MM.1S (cell line): Measurements from ENCODE around the gene GPR50.

Experiments used
- DNase-seq: peaks from one replicate; pipeline ENCODE4 v3.0.0-alpha.2; 2015
- H2AFZ ChIP-seq: fragments of 300-600 bp; sonication (generic); 2 replicates; pipeline ENCODE4 v1.6.0; 2016; ENCODE audit warnings: antibody characterized with exemption, low read length
- H3F3A ChIP-seq: fragments of 300-600 bp; sonication (generic); 2 replicates; pipeline ENCODE4 v1.6.1; 2016; ENCODE audit warnings: mild to moderate bottlenecking, antibody characterized with exemption, low read length, moderate library complexity, mixed read lengths; ENCODE audit not compliant: insufficient read depth
- H3K27ac ChIP-seq: fragments of 300-600 bp; sonication (generic); 2 replicates; pipeline ENCODE4 v1.5.1; 2016; ENCODE audit warnings: mild to moderate bottlenecking, low read length
- H3K27me3 ChIP-seq: fragments of 300-600 bp; sonication (generic); replicated peaks from 2 replicates; pipeline ENCODE4 v1.6.0; 2016; ENCODE audit warnings: low read length; ENCODE audit not compliant: insufficient read depth
- H3K36me3 ChIP-seq: fragments of 300-600 bp; sonication (generic); replicated peaks from 2 replicates; pipeline ENCODE4 v1.6.1; 2016; ENCODE audit warnings: mild to moderate bottlenecking, low read length, mixed read lengths; ENCODE audit not compliant: insufficient read depth
- H3K4me1 ChIP-seq: fragments of 300-600 bp; sonication (generic); 2 replicates; pipeline ENCODE4 v1.6.1; 2016; ENCODE audit warnings: low read length, mixed read lengths
- H3K4me2 ChIP-seq: fragments of 300-600 bp; sonication (generic); 2 replicates; pipeline ENCODE4 v1.6.0; 2016; ENCODE audit warnings: low read depth, low read length
- H3K4me3 ChIP-seq: fragments of 300-600 bp; sonication (generic); 2 replicates; pipeline ENCODE4 v1.5.1; 2016; ENCODE audit warnings: low read length, mixed read lengths
- H3K79me2 ChIP-seq: fragments of 300-600 bp; sonication (generic); 2 replicates; pipeline ENCODE4 v1.6.1; 2016; ENCODE audit warnings: mixed run types, low read length, mixed read lengths
- H3K9ac ChIP-seq: fragments of 300-600 bp; sonication (generic); 2 replicates; pipeline ENCODE4 v1.6.1; 2016; ENCODE audit warnings: low read length, mixed read lengths
- H3K9me2 ChIP-seq: fragments of 300-600 bp; sonication (generic); replicated peaks from 2 replicates; pipeline ENCODE4 v1.6.1; 2016; ENCODE audit warnings: mild to moderate bottlenecking, low read length, mixed read lengths; ENCODE audit not compliant: insufficient read depth
- H3K9me3 ChIP-seq: fragments of 300-600 bp; sonication (generic); replicated peaks from 2 replicates; pipeline ENCODE4 v1.6.1; 2016; ENCODE audit warnings: mild to moderate bottlenecking, low read length, mixed read lengths; ENCODE audit not compliant: insufficient read depth
- H4K20me1 ChIP-seq: fragments of 300-600 bp; sonication (generic); 2 replicates; pipeline ENCODE4 v1.6.1; 2016; ENCODE audit warnings: mild to moderate bottlenecking, low read length, moderate library complexity, mixed read lengths; ENCODE audit not compliant: insufficient read depth
- CTCF ChIP-seq: fragments of 300-600 bp; sonication (generic); IDR thresholded peaks from 2 replicates; pipeline ENCODE4 v1.5.1; 2016; ENCODE audit warnings: antibody characterized with exemption, low read length, mixed read lengths
- EZH2 ChIP-seq: fragments of 300-600 bp; sonication (generic); optimal IDR thresholded peaks from 2 replicates; pipeline ENCODE3; 2017; ENCODE audit warnings: low read depth, mild to moderate bottlenecking, antibody characterized with exemption, low read length, mixed read lengths
- EZH2phosphoT487 ChIP-seq: fragments of 300-600 bp; sonication (generic); IDR thresholded peaks from 2 replicates; pipeline ENCODE4 v1.6.1; 2018; ENCODE audit warnings: antibody characterized with exemption, low read length

GPR50 gene

GRCh38 chrX:151226941-151227340 lies 50.6 kb downstream of the GPR50 start:
- Histone ChIP-seq H3K79me2 (no peaks in the 10 kb centered on the region), H3K9me3 (no peaks in the 10 kb centered on the region), H3K27me3 (no peaks in the 10 kb centered on the region), H3K36me3 (no peaks in the 10 kb centered on the region), H3F3A (no peaks in the 10 kb centered on the region), H3K27ac (no peak overlapping the region), H2AFZ (no peak overlapping the region), H3K9me2 (no peaks in the 10 kb centered on the region), H4K20me1 (no peaks in the 10 kb centered on the region), H3K9ac (no peak overlapping the region), H3K4me3 (no peak overlapping the region), H3K4me1 (no peaks in the 10 kb centered on the region), H3K4me2 (no peak overlapping the region)
- no peak for DNase-seq
- TF ChIP-seq CTCF (no peak), EZH2phosphoT487 (no peak), EZH2 (no peak)

GRCh38 chrX:151227627-151228026 lies 51.2 kb downstream of the GPR50 start:
- no peaks in the 10 kb centered on the region for H4K20me1 ChIP-seq
- no peaks in the 10 kb centered on the region for H3K79me2 ChIP-seq
- H3K4me3 ChIP-seq = no peak overlapping the region
- H3K4me2 ChIP-seq = no peak overlapping the region
- DNase-seq = no peak
- H3K36me3 ChIP-seq = no peaks in the 10 kb centered on the region
- no peaks in the 10 kb centered on the region for H3K9me3 ChIP-seq
- TF ChIP-seq EZH2phosphoT487 (no peak), CTCF (no peak), EZH2 (no peak)
- no peak overlapping the region for H2AFZ ChIP-seq
- H3F3A ChIP-seq = no peaks in the 10 kb centered on the region
- no peak overlapping the region for H3K9ac ChIP-seq
- H3K27ac ChIP-seq = no peak overlapping the region
- no peaks in the 10 kb centered on the region for H3K4me1 ChIP-seq
- no peaks in the 10 kb centered on the region for H3K9me2 ChIP-seq
- no peaks in the 10 kb centered on the region for H3K27me3 ChIP-seq

- H3K4me2 ChIP-seq = no peak overlapping the region
- H3K27ac ChIP-seq = no peak overlapping the region
- TF ChIP-seq EZH2 (no peak), CTCF (no peak), EZH2phosphoT487 (no peak)
- no peaks in the 10 kb centered on the region for H4K20me1 ChIP-seq
- H3K36me3 ChIP-seq = no peaks in the 10 kb centered on the region
- DNase-seq = no peak
- H3K27me3 ChIP-seq = no peaks in the 10 kb centered on the region
- no peak overlapping the region for H3K4me3 ChIP-seq
- H3K79me2 ChIP-seq = no peaks in the 10 kb centered on the region
- no peaks in the 10 kb centered on the region for H3K4me1 ChIP-seq
- H3K9me2 ChIP-seq = no peaks in the 10 kb centered on the region
- H3K9ac ChIP-seq = no peak overlapping the region
- H3F3A ChIP-seq = no peaks in the 10 kb centered on the region
- no peak overlapping the region for H2AFZ ChIP-seq
- no peaks in the 10 kb centered on the region for H3K9me3 ChIP-seq
These were observed 52.6 kb downstream of the GPR50 start for GRCh38 chrX:151228935-151229334.
